NT2/D1 (cell line): ENCODE results near the gene IFNE.

Experiments used
- SUZ12 ChIP-seq: IDR thresholded peaks from 2 replicates; pipeline ENCODE4 v1.6.1; 2011; ENCODE audit not compliant: insufficient read length, insufficient read depth; ENCODE audit errors: extremely low read depth
- YY1 ChIP-seq: IDR thresholded peaks from 2 replicates; pipeline ENCODE4 v1.6.1; 2011; ENCODE audit not compliant: insufficient read length, insufficient read depth
- ZNF274 ChIP-seq: IDR thresholded peaks from 2 replicates; pipeline ENCODE4 v1.6.1; 2011; ENCODE audit warnings: mild to moderate bottlenecking, low read depth, low read length

DNA sequence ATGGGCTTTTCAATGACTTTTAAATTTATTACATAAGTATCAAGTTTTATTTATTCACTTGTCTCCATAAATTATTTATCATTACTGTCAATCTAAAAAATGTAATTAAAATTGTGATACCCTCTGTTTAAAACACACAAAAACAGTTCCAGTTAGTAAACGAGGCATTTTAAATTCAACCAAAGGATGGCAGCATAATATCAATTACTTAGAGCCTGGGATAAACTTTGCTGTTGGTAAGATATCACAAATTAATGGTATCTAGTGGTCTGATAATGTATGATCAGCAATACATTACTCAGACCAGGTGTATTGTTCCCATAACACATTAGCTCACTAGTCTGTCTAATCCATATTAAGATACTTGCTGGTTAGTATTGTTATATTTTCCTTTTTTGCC, 9.6 kb upstream of the IFNE start:
- TF ChIP-seq ZNF274 (no peak), YY1 (no peak), SUZ12 (no peak)
